Loucy (cell line): ENCODE data around the gene PLCL2.

Experiments
- CTCF ChIP-seq: fragments of 200-600 bp; sonication (generic); conservative IDR thresholded peaks from 2 replicates; pipeline ENCODE4 v1.5.1; 2014; ENCODE audit warnings: mild to moderate bottlenecking, antibody characterized with exemption, low read length
- EZH2phosphoT487 ChIP-seq: fragments of 200-600 bp; IDR thresholded peaks from 2 replicates; pipeline ENCODE4 v1.6.1; 2018; ENCODE audit warnings: antibody characterized with exemption, mild to moderate bottlenecking, moderate library complexity, borderline replicate concordance

- TF ChIP-seq CTCF (no peak), EZH2phosphoT487 (no peak)
Observed at GRCh38 chr3:17121336-17121735, 236.6 kb downstream of the PLCL2 start.
